Measurements from ENCODE around the gene MX2.
A peak's percentile ranks its signal among the peaks of the same experiment; 100 is the strongest.

The MX2 gene

DNA sequence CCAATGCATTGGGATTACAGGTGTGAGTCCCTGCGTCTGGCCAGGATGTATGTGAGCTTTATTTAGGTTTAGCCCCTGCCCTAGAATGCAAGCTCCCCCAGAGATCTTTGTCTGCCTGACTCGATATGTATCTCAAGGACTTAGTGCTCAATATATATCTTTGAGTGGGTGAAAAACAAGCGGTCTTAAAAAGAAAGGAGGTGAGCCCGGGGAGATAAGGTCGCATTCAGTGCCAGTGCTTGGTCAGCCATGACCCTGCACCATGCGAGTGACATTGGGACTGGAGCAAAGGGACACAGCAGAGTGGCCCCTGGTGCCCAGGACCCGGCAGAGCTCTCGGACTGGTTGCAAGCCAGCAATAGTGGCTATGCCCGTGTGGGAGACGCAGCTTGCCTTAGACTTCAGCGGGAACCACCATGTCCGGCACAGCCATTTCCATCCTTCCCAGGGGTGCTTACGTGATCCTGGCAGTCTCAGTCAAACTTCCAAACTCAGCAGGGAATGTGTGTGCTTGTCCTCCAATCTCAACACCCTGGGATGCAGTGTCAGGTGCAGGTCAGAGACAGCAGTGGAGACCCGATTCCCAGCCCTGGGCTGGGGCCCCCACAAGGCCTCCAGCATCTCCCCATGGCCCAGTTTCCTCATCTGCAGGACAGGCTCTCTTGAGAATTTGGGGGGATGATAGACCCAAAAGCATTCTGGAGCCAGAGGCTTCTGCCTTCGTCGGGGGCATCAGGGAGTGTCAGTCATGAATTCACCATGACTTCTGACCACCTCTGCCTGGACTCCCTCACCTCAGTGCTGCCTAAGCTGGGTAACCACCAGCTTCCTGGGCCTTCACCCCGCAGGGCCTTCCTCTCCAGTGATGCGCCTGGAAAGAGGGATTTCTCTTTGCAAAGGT, 1.8 kb downstream of the MX2 start:
- DNase-seq: peak in 1 of 10 donors; percentile 61
- intact Hi-C loops (cut with DNase I): no loop called here

DNA sequence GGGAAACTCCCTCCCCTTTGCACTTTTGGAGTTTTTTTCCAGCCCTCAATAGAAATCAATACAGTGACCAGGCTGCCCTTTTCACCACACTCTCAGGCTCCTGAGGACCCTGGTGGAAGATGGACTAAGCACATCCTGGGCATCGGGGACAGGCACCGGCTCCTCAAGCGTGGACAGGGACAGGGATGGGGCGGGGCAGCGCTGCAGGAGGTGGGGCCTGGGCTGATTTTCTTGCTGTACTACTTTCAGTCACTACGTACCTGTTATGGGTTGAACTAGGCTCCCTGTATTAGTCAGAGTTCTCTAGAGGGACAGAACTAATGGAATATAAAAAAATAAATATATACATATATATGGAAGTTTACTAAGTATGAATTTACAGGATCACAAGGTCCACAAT, 2.5 kb downstream of the MX2 start:
- intact Hi-C loops (cut with DNase I): no loop called here
- peak in 1 of 10 donors; percentile 22 for DNase-seq

DNA sequence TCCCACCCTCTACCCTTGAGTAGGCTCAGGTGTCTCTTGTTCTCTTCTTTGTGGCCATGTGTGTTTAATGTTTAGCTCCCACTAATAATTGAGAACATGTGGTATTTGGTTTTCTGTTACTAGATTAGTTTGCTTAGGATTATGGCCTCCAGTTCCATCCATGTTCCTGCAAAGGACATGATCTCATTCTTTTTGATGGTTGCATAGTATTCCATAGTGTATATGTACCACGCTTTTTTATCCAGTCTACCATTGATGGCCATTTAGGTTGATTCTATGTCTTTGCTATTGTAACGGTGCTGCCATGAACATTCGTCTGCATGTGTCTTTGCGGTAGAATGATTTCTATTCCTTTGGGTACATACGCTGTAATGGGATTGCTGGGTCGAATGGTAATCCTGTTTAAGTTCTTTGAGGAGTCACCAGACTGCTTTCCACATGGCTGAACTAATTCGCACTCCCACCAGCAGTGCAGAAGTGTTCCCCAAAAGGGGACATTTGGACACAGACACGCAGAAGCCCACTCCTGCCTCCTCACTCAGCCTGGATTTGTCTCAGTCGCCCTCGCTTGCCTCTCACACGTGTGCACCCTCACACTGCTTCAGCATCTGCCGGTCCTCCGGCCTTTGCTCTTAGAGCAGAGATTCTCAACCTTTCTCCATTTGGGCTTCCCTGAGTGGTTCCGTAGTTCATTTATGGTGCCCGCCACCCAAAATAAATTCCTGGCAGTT, 3.7 kb downstream of the MX2 start:
- intact Hi-C loops (cut with DNase I): no loop called here
- DNase-seq: peak in 1 of 10 donors; percentile 2

DNA sequence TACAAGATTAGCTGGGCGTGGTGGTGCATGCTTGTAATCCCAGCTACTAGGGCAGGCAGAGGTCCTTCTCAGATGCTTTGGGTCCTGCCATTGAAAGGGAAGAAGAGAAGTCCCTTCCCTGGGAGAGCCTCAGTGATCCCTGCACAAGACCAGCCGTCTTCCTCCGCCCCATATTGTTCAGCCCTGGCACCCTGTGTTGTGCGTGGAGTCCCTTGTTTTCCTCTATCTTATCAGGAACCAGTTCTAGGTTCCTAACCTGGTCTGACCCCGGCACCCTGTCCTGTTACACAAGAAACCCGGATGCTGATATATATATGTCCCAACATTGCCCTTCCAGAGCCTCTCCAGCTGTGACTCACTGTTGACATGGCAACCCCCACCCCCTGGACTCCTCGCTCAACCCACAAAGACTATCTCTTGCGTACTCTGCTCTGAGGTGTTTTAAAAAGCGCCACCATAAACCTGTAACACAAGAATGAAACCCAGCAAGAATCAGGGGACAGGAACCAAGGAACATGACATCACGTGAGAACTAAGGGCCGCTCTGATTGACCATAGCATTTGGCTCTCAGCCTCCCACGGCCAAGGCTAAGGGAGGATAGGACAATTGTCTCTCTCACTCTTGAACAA, 4.8 kb downstream of the MX2 start:
- intact Hi-C loops (cut with DNase I): no loop called here
- no peak for DNase-seq

DNA sequence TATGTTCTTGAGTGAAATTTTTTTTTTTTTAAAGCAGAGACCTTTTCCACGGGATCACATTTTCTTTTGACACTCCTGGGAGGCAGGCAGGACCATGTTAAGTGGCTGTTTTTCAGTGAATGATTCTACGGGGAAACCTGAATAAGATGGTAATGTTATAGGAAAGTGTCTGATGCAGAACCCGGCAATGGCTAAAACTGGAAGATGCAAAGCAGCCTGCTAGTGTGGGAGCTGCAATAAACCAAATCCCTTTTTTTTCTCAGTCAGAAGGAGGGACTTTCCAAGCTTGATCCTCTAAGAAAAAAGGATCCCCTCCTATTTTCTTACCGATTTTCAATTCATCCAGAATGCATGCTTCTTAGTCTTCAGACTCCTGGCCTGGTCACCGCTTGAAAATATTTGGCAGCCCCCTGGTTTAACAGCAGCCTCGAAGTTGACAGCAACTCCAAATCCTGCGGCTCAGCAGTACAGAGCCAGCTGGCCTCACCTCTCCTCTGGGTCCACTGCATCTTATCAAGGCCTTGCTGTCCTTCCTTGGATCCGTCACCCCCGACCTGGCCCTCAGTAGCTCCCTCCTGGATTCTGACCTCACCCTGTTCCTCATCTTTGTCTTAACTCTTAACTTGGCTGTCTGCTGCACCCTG, 5.6 kb downstream of the MX2 start:
- intact Hi-C loops (cut with DNase I): no loop called here
- DNase-seq: no peak

DNA sequence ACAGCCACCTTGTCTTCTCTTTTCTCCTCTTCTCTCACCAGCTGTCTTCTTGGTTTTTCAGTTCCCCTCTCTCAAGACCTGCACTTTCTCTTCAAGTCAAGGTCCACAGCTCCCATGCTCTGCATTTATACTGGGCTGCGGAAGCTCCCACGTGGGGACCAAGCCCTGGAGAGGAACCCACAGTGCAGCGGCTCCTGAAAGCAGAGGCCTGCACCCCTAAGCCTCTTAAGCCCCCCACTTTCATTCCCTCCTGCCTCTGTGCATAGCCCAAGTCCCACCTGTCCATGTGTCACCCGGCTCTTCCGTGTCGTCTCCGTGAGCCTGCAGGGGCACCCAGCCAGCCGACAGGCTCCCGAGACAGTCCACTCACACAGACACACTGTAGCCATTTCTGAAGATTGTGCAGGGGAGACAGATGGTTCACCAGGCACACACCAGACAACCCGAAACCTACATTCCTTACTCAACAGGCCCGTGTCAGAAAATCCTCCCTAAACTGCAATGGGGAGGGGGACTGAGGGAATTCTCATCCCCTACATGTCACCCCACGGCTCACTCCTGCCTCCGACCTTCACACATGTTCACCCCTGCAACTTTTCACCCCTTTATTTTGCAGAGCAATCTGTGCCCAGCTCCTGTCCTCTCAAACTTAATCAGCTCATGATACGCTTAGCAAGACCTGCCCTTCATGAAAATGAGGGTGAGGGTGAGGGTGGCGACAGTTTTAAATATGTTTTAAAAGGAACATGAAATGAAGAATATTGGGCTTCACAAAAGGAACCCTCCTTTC, 6.3 kb downstream of the MX2 start:
- intact Hi-C loops (cut with DNase I): no loop called here
- DNase-seq: no peak

DNA sequence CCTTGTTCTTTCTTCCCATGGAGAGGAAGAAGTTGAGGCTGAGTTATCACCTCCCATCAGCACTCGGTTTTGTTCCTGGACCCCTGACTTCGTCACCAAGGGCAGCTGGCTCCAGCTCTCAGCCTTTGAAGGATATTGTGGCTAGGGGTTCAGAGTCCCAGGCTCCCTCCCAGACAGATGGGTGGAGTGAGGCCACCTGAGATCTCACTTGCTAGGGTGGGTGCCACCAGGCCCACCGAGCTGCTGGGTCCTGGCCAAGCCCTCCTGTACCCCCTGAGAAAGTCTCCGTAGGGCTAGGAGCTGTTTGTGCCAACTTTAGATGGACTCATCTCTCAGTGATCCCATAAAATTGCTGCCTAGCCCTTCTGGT, 6.9 kb downstream of the MX2 start:
- DNase-seq: no peak
- intact Hi-C loops (cut with DNase I): no loop called here

DNA sequence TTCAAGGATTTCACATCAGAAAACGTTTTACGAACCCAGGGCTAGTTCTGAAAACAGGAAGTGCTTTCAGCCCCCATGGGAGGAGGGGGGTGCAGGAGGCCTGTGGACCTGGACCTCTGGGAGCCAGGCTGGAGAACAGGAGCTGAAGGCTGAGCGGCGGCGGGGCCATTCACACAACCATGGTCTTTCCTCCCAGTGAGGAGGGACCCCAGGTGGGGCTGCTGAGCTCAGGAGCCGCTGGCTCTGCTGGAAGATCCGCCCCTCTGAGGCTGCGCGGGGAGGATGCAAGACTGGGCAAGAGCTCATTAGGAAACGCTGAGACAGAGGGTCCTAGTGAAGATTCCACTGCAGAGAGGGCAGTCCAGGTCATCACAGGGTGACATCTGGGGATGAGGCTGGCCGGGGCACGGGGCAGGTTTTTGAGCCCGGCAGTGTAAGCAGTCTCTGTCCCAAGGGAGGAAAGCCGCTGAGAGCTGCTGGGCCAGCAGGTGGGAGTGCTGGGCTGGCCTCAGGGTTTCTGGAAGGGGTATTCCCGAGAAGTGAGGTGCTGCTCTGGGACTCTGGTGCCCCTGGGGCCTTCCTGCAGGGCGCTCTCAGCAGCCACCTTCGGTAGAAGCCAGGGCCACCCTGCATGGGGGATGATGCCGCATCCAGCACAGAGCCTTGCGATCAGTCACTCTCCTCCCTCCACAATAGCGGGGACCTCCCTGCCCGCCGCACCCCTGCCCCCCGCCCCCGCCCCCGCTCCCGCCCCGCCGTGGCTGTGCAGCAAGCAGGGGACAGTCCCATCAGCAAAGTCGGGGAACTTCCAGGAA, 7.5 kb downstream of the MX2 start:
- intact Hi-C loops (cut with DNase I): no loop called here
- DNase-seq: peak in 1 of 10 donors; percentile 73

DNA sequence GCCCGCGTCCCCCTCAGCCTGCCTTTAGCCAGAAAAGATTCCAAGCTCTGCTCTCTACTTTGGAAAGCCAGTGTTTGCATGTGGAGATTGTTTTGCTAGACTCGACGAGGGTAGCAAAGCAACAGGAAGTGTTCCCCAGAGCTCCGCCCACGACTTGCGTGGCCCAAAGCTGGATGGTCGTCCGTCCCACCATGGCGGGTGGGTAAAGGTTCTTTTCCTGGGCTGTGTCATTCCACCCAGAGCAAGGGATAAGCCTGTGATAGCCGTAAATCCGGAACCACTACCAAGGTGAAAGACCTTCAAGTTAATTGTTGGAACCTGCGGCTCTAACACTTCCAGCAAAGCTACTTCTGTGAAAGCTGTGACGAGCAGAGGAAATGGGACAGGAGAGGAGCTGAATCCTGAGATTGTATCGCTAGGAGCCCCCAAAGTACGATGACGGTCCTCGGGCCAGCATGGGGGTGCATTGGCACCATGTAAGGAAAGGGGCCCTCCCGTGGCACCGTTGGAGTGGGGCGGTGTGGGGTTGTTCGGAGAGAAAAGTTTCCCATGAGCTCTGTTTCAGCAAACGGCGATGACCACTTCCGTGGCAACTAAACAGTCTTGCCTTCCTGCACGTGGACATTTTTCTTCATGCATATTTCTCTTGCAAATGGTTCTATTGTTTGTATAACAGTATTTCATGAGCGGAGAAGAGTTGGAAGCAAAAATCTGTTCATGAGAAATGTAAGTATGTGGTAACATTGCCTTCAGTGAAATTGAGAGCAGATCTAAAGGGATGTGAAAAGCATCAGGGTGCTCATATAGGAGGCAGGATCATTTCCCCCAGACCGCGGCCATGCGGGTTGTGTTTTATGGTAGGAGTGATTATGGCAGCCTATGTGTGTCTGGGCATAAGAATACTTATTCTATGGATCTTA, 8.4 kb downstream of the MX2 start:
- intact Hi-C loops (cut with DNase I): no loop called here

DNA sequence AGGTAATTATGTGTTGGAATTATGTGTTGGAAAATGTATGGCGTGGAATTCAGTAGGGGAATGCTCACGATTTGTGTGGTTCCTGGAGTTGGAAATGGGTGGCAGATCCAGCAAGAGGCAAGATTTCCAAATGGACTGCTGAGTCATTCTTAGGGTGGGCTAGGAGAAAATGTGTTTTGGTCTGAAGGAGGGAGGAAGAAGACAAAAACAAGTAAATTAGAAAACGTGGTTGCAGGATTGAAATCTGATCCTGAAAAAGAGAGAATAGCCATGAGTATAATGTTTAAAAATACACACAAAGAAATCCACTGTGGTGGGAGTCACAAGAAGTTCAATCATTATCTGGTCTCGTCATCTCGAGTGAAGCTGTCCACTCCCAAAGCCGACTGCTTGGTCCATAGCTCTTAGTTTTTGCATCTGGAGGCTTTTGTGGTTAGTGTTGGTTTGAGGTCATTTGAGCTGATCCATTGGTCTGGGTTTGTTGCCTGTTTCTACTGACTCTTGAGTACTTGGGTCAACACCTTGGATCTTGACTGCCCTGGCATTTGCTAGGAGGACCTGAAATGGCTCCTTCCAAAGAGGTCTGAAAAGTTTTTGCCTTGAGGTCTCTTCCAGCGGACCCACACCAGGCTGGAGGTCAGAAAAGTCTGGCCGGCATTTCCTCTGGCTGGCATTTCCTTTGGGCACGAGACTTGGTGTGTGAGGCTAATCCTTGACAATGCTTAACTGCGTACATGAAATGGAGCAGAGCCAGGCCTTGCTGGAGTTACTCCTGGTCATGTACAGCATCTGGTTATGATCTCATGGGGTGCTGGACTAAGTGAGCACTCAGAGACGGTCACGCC, 9.2 kb downstream of the MX2 start:
- no peak for DNase-seq
- intact Hi-C loops (cut with DNase I): no loop called here

More for the DNA sequence above, 8.4 kb downstream of the MX2 start:
- DNase-seq: peak in 1 of 10 donors; percentile 62

DNA sequence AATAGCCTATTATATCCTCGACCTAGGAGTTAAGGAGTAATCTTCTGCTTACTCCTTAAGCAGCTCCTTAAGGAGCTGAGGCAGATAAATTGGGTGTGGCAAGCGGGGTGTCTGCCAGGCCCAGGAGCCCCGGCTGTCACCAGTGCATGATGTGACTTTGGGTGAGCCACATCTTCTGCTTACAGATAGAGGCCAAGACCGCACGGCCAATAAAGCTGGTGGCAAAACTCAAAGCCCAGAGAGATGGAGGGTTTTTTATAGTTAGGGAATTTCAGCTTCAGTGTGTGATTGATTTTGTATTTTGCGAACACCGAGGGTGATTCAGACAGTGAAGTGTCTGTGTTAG, 9.8 kb downstream of the MX2 start:
- intact Hi-C loops (cut with DNase I): no loop called here
- no peak for DNase-seq

DNA sequence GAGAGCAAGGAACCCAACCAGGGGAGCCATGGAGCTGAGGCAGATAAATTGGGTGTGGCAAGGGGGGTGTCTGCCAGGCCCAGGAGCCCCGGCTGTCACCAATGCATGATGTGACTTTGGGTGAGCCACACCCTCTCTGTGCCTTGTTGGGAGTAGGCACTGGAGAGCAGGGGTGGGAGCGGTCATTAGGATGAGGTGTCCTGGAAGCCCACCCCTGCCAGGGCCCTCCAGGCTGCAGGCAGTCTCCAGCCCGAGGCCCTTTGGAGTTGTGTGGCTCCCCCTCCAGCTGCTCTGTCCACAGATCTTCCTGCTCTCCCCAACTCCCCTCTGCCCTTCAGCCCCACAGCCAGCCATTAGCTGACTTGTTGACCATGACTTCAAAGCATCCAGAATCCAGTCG, 11.4 kb downstream of the MX2 start:
- no peak for DNase-seq
- intact Hi-C loops (cut with DNase I): no loop called here

DNA sequence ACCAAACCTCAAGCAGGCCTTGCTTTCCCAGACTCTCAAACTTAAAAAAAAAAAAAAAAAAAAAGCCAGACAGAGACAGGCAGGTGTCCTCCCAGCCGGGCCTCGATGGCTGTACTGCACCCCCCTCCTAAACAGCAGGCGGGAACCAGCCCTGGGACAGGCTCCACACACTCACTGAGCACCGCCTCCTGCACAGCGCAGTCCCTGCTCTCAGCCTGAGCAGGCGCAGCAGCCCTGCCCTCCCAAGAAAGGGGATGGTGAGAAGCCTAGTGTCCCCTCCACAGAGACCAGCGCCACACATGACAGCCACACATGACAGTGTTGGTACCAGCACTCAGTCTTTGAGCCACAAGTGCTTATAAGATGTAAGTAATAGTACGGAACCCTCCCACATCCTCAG, 11.9 kb downstream of the MX2 start:
- DNase-seq: peak in 1 of 10 donors; percentile 53
- intact Hi-C loops (cut with DNase I): no loop called here

DNA sequence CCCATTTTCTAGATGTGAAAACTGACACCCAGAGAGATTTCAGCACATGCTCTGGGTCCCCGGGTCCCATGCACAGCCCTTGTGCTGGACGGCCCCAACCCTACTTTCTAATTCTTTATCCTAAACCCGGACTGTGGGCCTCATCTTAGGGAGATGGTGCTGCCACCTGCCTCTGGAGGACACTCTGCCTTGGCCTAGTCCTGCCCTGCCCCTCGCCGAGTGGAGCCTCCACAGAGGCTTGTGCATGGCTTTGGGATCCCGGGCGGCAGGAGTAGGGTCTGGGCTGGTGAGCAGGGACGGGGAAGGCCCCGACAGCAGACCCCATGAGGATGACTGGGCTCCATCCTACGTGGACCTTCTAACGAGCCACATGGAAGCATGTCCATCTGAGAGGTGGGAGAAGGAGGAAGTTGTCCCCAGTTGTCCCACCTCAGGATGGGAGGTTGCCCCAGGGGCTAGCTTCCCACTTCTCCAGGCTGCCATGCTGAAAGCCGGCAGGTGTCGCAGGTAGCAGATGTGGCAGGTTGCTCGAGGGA, 12.4 kb downstream of the MX2 start:
- intact Hi-C loops (cut with DNase I): no loop called here
- DNase-seq: peak in 1 of 10 donors; percentile 69

DNA sequence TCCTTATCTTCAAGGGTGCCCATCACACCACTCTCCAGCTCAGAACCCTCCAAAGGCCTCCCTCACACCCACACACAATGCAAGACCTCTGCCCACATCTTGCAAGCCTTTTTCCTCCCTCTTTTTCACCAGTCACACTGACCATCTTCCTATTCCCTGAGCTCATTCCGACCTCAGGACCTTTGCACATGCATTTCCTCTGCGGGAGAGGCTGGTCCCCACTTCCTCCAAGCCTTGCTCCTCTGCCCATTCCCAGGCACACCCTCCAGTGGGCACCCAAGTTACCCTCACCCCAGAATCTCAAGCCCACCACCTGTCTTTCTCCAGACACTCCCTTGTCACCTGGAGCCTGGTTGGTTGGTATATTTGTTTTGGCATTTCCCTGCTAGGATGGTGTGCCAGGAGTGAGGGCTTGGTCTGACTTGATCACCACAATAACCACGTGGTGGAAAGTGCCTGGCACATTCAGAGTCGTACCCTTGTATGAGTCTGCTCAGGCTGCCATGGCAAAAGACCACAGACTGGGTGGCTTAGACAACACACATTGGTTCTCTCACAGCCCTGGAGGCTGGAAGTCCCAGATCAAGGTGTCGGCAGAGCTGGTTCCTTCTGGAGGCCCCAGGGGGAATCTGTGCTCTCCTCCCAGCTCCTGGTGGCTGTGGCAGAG, 13.2 kb downstream of the MX2 start:
- DNase-seq: no peak
- intact Hi-C loops (cut with DNase I): no loop called here

DNA sequence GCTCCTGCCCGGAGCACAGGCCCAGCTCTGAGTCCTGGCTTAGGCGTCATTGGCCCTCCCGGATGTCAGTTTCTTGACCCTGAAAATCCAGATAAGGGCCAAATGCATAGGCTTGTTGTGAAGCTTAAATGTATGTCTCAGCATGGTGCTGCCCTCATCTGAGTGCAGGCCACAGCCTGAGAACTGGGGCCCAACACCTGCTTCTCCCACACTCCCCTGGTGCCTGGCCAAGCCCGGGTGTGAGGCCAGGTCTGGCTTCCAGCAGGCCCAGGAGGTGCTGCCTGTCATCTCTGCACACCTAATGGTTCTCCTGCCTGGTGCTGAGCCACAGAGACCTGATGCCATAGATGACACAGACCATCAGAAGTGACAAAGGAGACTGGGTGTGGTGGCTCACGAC, 14.0 kb downstream of the MX2 start:
- intact Hi-C loops (cut with DNase I): no loop called here
- DNase-seq: no peak

DNA sequence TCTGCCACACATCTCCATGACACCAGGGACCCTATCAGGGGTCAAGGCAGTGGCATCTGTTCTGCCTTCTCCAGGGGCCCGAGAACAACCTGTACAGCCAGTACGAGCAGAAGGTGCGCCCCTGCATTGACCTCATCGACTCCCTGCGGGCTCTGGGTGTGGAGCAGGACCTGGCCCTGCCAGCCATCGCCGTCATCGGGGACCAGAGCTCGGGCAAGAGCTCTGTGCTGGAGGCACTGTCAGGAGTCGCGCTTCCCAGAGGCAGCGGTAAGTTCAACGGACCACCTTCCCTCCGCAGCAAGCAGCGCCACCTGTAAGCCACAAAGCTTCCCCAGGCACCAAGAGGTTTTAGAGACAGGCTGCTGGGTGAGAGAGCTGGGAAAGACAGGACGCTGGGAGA, 15.9 kb downstream of the MX2 start:
- intact Hi-C loops (cut with DNase I): no loop called here
- DNase-seq: no peak
